Measurements from ENCODE around the gene TMEM184B.
"Not testable (repeated sequence)": the region's sequence is repeated elsewhere in the genome, so short reads cannot be mapped to it uniquely, and the experiment has no call there.

TMEM184B gene

DNA sequence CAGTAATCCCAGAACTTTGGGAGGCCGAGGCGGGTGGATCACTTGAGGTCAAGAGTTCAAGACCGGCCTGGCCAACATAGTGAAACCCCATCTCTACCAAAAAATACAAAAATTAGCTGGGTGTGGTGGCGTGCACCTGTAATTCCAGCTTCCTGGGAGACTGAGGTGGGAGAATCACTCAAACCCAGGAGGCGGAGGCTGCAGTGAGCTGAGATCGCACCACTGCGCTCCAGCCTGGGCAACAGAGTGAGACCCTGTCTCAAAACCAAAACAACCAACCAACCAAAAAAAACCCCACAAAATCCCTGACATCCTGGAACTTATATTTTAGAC, 94.2 kb downstream of the TMEM184B start:
- H3K4me2 ChIP-seq (ENCODE audit: low read length); H4K8ac ChIP-seq (ENCODE audit: low read depth, low read length); DNase-seq; H3K79me1 ChIP-seq (ENCODE audit: low read length); H3K56ac ChIP-seq (ENCODE audit: low read length); H3K4me3 ChIP-seq (ENCODE audit: low read length); H3K18ac ChIP-seq (ENCODE audit: low read length); H3K4me1 ChIP-seq (ENCODE audit: control insufficient read depth, low read depth, low read length); H2BK15ac ChIP-seq (replicated peaks; ENCODE audit: low read depth); H3K27me3 ChIP-seq (ENCODE audit: insufficient read depth, low read length, poor library complexity); H3K23ac ChIP-seq (ENCODE audit: low read length); H4K5ac ChIP-seq (ENCODE audit: low read length); H2BK5ac ChIP-seq (ENCODE audit: low read length); H3K9ac ChIP-seq (ENCODE audit: low read length); H3K4ac ChIP-seq (ENCODE audit: low read depth, low read length); H3K36me3 ChIP-seq (ENCODE audit: control insufficient read depth, insufficient read depth, low read length); H3K27ac ChIP-seq (ENCODE audit: low read depth, low read length); H2AK5ac ChIP-seq (ENCODE audit: low read length); H2BK120ac ChIP-seq (ENCODE audit: low read depth, low read length); H3K79me2 ChIP-seq (ENCODE audit: control insufficient read depth, insufficient read depth, low read length): not testable (repeated sequence)
- no CpG with 5 or more reads among the region's 7 CpGs for WGBS (ENCODE audit: extremely low coverage, insufficient coverage, low lambda C conversion rate)

DNA sequence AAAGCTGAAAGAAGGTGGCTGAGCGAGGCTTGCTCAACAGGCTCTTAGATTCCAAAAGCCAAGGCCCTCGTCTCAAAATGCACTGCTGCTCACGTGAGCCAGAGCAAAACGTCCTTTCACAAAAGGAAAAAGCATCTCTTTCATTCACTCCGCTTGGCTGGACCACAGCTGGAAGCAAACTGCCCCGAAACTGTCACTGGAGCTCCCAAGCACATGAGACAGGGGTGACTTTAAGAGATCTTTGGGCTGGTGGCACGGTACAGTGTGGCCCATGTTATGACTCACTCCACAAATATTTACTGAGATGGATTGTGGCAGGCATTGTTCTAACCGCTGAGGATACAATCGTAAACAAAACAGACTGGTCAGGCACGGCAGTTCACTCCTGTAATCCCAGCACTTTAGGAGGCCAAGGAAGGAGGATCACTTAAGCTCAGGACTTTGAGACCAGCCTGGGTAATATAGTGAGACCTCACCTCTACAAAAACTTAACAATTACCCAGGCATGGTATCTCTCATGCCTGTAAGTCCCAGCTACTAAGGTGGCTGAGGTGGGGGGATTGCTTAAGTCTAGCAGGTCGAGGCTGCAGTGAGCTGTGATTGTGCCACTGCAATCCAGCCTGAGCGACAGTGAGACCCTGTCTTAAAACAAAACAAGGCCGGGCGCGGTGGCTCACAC, 94.7 kb downstream of the TMEM184B start:
- Histone ChIP-seq H3K79me1 (ENCODE audit: low read length) (no peaks in the 10 kb centered on the region), H3K79me2 (ENCODE audit: control insufficient read depth, insufficient read depth, low read length) (no peaks in the 10 kb centered on the region), H4K5ac (ENCODE audit: low read length) (no peak overlapping the region), H3K27ac (ENCODE audit: low read depth, low read length) (no peak overlapping the region), H3K23ac (ENCODE audit: low read length) (no peak overlapping the region), H3K4me2 (ENCODE audit: low read length) (no peak overlapping the region), H3K4me3 (ENCODE audit: low read length) (no peak overlapping the region), H3K56ac (ENCODE audit: low read length) (peak overlapping the region; percentile 70), H3K9ac (ENCODE audit: low read length) (peak overlapping the region; percentile 9), H3K36me3 (ENCODE audit: control insufficient read depth, insufficient read depth, low read length) (no peaks in the 10 kb centered on the region), H3K4me1 (ENCODE audit: control insufficient read depth, low read depth, low read length) (peaks cover 8% of the 10 kb centered on the region), H2BK120ac (ENCODE audit: low read depth, low read length) (no peak overlapping the region), H3K18ac (ENCODE audit: low read length) (peak overlapping the region; percentile 13), H3K4ac (ENCODE audit: low read depth, low read length) (no peak overlapping the region), H2BK15ac (replicated peaks; ENCODE audit: low read depth) (no peak overlapping the region), H3K27me3 (ENCODE audit: insufficient read depth, low read length, poor library complexity) (no peaks in the 10 kb centered on the region), H2AK5ac (ENCODE audit: low read length) (no peak overlapping the region), H2BK5ac (ENCODE audit: low read length) (no peak overlapping the region), H4K8ac (ENCODE audit: low read depth, low read length) (no peak overlapping the region)
- DNase-seq: peak; percentile 90
- WGBS (ENCODE audit: extremely low coverage, insufficient coverage, low lambda C conversion rate): no CpG with 5 or more reads among the region's 15 CpGs

DNA sequence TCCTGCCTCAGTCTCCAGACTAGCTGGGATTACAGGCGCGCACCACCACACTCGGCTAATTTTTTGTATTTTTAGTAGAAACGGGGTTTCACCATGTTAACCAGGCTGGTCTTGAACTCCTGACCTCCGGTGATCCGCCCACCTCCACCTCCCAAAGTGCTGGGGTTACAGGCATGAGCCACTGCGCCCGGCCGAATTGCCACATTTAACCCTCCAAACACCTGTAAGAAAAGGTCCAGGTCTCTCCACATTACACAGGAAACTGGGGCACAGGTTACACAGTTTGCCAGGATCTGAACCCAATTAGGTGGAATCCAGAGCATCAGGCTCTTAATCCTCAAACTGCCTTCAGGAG, 95.3 kb downstream of the TMEM184B start:
- not testable (repeated sequence) for H3K27ac ChIP-seq (ENCODE audit: low read depth, low read length); H3K27me3 ChIP-seq (ENCODE audit: insufficient read depth, low read length, poor library complexity); DNase-seq; H3K79me1 ChIP-seq (ENCODE audit: low read length); H3K23ac ChIP-seq (ENCODE audit: low read length); H2AK5ac ChIP-seq (ENCODE audit: low read length); H3K36me3 ChIP-seq (ENCODE audit: control insufficient read depth, insufficient read depth, low read length); H3K79me2 ChIP-seq (ENCODE audit: control insufficient read depth, insufficient read depth, low read length); H3K4ac ChIP-seq (ENCODE audit: low read depth, low read length); H2BK120ac ChIP-seq (ENCODE audit: low read depth, low read length); H2BK15ac ChIP-seq (replicated peaks; ENCODE audit: low read depth); H2BK5ac ChIP-seq (ENCODE audit: low read length); H4K5ac ChIP-seq (ENCODE audit: low read length); H3K4me1 ChIP-seq (ENCODE audit: control insufficient read depth, low read depth, low read length); H3K4me2 ChIP-seq (ENCODE audit: low read length); H3K4me3 ChIP-seq (ENCODE audit: low read length); H4K8ac ChIP-seq (ENCODE audit: low read depth, low read length)
- whole genome bisulfite sequencing (ENCODE audit: extremely low coverage, insufficient coverage, low lambda C conversion rate): no CpG with 5 or more reads among the region's 9 CpGs
- Histone ChIP-seq H3K56ac (ENCODE audit: low read length) (peak overlapping the region; percentile 70), H3K18ac (ENCODE audit: low read length) (peak overlapping the region; percentile 13), H3K9ac (ENCODE audit: low read length) (peak overlapping the region; percentile 9)

DNA sequence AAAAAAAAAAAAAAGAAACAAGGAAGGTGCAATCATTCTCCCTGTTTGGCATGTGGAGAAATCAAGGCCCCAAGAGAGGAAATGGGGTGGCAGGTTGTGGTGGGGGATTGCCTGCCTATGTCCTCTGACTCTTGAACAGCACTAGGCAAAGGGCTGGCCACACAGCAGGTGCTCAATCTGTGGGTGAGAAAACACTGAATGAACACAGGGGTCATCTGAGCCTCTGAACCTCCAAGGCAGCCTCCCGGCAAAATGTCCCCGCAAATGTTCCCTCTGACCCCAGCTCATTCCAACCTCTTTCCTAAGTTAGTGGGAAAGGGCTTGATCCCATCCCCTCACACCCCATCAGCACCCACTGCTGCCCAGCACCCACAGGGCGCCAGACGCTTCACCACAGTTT, 95.8 kb downstream of the TMEM184B start:
- DNase-seq: no peak
- WGBS (ENCODE audit: extremely low coverage, insufficient coverage, low lambda C conversion rate): no CpG with 5 or more reads among the region's 4 CpGs
- Histone ChIP-seq H3K9ac (ENCODE audit: low read length) (no peak overlapping the region), H3K27me3 (ENCODE audit: insufficient read depth, low read length, poor library complexity) (no peaks in the 10 kb centered on the region), H3K4ac (ENCODE audit: low read depth, low read length) (no peak overlapping the region), H3K4me2 (ENCODE audit: low read length) (no peak overlapping the region), H3K4me3 (ENCODE audit: low read length) (no peak overlapping the region), H3K4me1 (ENCODE audit: control insufficient read depth, low read depth, low read length) (peaks cover 8% of the 10 kb centered on the region), H2BK120ac (ENCODE audit: low read depth, low read length) (no peak overlapping the region), H4K8ac (ENCODE audit: low read depth, low read length) (no peak overlapping the region), H3K27ac (ENCODE audit: low read depth, low read length) (no peak overlapping the region), H3K36me3 (ENCODE audit: control insufficient read depth, insufficient read depth, low read length) (no peaks in the 10 kb centered on the region), H2AK5ac (ENCODE audit: low read length) (no peak overlapping the region), H3K56ac (ENCODE audit: low read length) (no peak overlapping the region), H2BK15ac (replicated peaks; ENCODE audit: low read depth) (no peak overlapping the region), H2BK5ac (ENCODE audit: low read length) (no peak overlapping the region), H4K5ac (ENCODE audit: low read length) (no peak overlapping the region), H3K23ac (ENCODE audit: low read length) (no peak overlapping the region), H3K79me2 (ENCODE audit: control insufficient read depth, insufficient read depth, low read length) (no peaks in the 10 kb centered on the region), H3K18ac (ENCODE audit: low read length) (no peak overlapping the region), H3K79me1 (ENCODE audit: low read length) (no peaks in the 10 kb centered on the region)

DNA sequence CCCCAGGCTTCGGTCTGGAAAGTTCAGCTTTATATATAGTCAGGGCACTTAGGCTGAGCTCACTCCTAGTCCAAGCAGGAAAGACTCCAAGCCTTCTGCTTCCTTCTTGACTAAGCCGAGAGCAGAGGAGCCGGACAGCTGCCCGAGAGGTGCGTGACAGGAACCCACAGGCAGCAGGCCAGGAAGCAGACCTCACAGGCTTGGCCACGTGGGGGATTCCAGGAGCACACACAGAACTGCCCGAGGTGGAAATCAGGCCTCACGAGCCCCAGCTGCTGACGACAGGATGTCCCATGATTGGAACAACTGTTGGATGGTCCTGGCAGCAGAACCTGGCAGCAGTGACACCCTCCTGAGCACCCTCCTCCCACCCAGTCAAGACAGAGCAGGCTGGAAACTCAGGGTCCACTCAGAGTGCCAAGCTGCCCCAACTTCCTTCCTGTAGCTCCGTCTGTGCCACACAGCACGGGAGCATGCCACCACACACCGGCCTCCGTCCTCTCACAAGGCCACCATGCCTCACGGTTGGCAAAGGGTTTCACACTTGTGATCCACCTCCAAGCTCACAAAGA, 96.6 kb downstream of the TMEM184B start:
- no peak overlapping the region for H3K4me2 ChIP-seq (ENCODE audit: low read length)
- no peaks in the 10 kb centered on the region for H3K79me2 ChIP-seq (ENCODE audit: control insufficient read depth, insufficient read depth, low read length)
- no peak overlapping the region for H3K27ac ChIP-seq (ENCODE audit: low read depth, low read length)
- no peak overlapping the region for H2BK15ac ChIP-seq (replicated peaks; ENCODE audit: low read depth)
- no peak overlapping the region for H2BK5ac ChIP-seq (ENCODE audit: low read length)
- no peak overlapping the region for H3K18ac ChIP-seq (ENCODE audit: low read length)
- H3K36me3 ChIP-seq (ENCODE audit: control insufficient read depth, insufficient read depth, low read length): no peaks in the 10 kb centered on the region
- H3K79me1 ChIP-seq (ENCODE audit: low read length): no peaks in the 10 kb centered on the region
- no peaks in the 10 kb centered on the region for H3K27me3 ChIP-seq (ENCODE audit: insufficient read depth, low read length, poor library complexity)
- H3K4me3 ChIP-seq (ENCODE audit: low read length): no peak overlapping the region
- H3K23ac ChIP-seq (ENCODE audit: low read length): no peak overlapping the region
- H2BK120ac ChIP-seq (ENCODE audit: low read depth, low read length): no peak overlapping the region
- H4K5ac ChIP-seq (ENCODE audit: low read length): no peak overlapping the region
- no peak overlapping the region for H4K8ac ChIP-seq (ENCODE audit: low read depth, low read length)
- no peak for DNase-seq
- no peak overlapping the region for H3K9ac ChIP-seq (ENCODE audit: low read length)
- no peak overlapping the region for H3K56ac ChIP-seq (ENCODE audit: low read length)
- no CpG with 5 or more reads among the region's 14 CpGs for WGBS (ENCODE audit: extremely low coverage, insufficient coverage, low lambda C conversion rate)
- peaks cover 6% of the 10 kb centered on the region for H3K4me1 ChIP-seq (ENCODE audit: control insufficient read depth, low read depth, low read length)
- H3K4ac ChIP-seq (ENCODE audit: low read depth, low read length): no peak overlapping the region
- H2AK5ac ChIP-seq (ENCODE audit: low read length): no peak overlapping the region
